CD8-positive, alpha-beta memory T cell (primary cell): ENCODE data around the gene ARHGEF25. TPM values are rescaled to one million over a fixed set of nuclear protein-coding genes. Genes with fewer than 3 reads are reported as not detected.
"Not testable (repeated sequence)": the region's sequence is repeated elsewhere in the genome, so short reads cannot be mapped to it uniquely, and the experiment has no call there.

ENCODE experiments used
- CTCF ChIA-PET: fragments of 350-600 bp; sonication (Branson Sonifier 250); formaldehyde crosslinking; loops from one replicate; lab custom pipeline; 2021; ENCODE audit warnings: antibody characterized with exemption; lab: Charles Lee
- POLR2A ChIA-PET: fragments of 350-600 bp; sonication (Branson Sonifier 250); formaldehyde crosslinking; loops from one replicate; lab custom pipeline; 2021; ENCODE audit warnings: antibody characterized with exemption; lab: Charles Lee
- DNase-seq, 5 donors: peaks; one replicate each; pipeline versions ENCODE4 v3.0.0 to v3.0.0-alpha.2; 2020 to 2022; ENCODE audit warnings: mixed read lengths in 1 of 5
- H3K27ac ChIP-seq: one replicate; pipeline ENCODE4 v1.7.0; 2013; ENCODE audit warnings: low read depth, mild to moderate bottlenecking, low read length, moderate library complexity
- H3K27me3 ChIP-seq: 2 replicates; pipeline ENCODE4 v1.7.0; 2013; ENCODE audit warnings: low read length, mild to moderate bottlenecking; ENCODE audit not compliant: insufficient read depth, poor library complexity, severe bottlenecking
- H3K36me3 ChIP-seq: 2 replicates; pipeline ENCODE4 v1.7.0; 2013; ENCODE audit warnings: mild to moderate bottlenecking, low read length, moderate library complexity; ENCODE audit not compliant: insufficient read depth
- H3K4me1 ChIP-seq: 2 replicates; pipeline ENCODE4 v1.7.0; 2013; ENCODE audit warnings: mild to moderate bottlenecking, low read length, moderate library complexity; ENCODE audit not compliant: insufficient read depth
- H3K4me3 ChIP-seq: 2 replicates; pipeline ENCODE4 v1.7.0; 2013; ENCODE audit warnings: mild to moderate bottlenecking, low read length
- H3K9me3 ChIP-seq: 2 replicates; pipeline ENCODE4 v1.7.0; 2013; ENCODE audit warnings: mild to moderate bottlenecking, low read length
- H3K27ac Mint-ChIP-seq, 8 donors: one replicate each; pipeline ENCODE4 v1.8.0; 2020 to 2021; ENCODE audit warnings: mixed read lengths in 8 of 8, mild to moderate bottlenecking in 6 of 8, inconsistent platforms in 3 of 8, moderate library complexity in 3 of 8
- H3K27me3 Mint-ChIP-seq, 2 donors: one replicate each; pipeline ENCODE4 v1.8.0; 2020 to 2021; ENCODE audit warnings: mixed read lengths in 2 of 2, mild to moderate bottlenecking in 1 of 2, moderate library complexity in 1 of 2
- H3K36me3 Mint-ChIP-seq, 3 donors: one replicate each; pipeline ENCODE4 v1.8.0; 2020 to 2021; ENCODE audit warnings: mixed read lengths in 3 of 3, inconsistent platforms in 1 of 3, mild to moderate bottlenecking in 1 of 3
- H3K4me1 Mint-ChIP-seq, 3 donors: one replicate each; pipeline ENCODE4 v1.8.0; 2020 to 2021; ENCODE audit warnings: mixed read lengths in 3 of 3, inconsistent platforms in 1 of 3, mild to moderate bottlenecking in 1 of 3
- H3K4me3 Mint-ChIP-seq, 7 donors: one replicate each; pipeline ENCODE4 v1.8.0; 2020 to 2021; ENCODE audit warnings: mixed read lengths in 7 of 7, mild to moderate bottlenecking in 6 of 7, moderate library complexity in 4 of 7, inconsistent platforms in 2 of 7
- H3K9me3 Mint-ChIP-seq, 5 donors: one replicate each; pipeline ENCODE4 v1.8.0; 2020 to 2022; ENCODE audit warnings: mixed read lengths in 5 of 5, mild to moderate bottlenecking in 3 of 5, moderate library complexity in 2 of 5, inconsistent platforms in 1 of 5
- polyA plus RNA-seq: library from polyadenylated mRNA; unstranded; fragments of 300-500 nt; fragmentation: Illumina TruSeq; gene quantifications from one replicate; pipeline ENCODE4 v1.2.3, GENCODE V29; 2021
- total RNA-seq, 2 experiments: library from RNA; stranded (reverse); gene quantifications; one replicate each; pipeline ENCODE4 v1.2.3, GENCODE V29; 2021

Gene ARHGEF25
- total and polyA plus RNA-seq, 3 experiments from 2014 or later, result 1.4 to 1.9 TPM; not detected in 1

GRCh38 chr12:57615637-57616036 lies 4.4 kb downstream of the ARHGEF25 start:
- peaks cover 23% of the 10 kb centered on the region for H3K27me3 ChIP-seq
- no peak overlapping the region for H3K27ac ChIP-seq
- ChIA-PET CTCF (interaction anchor here (1.4 to 2.5 kb wide), 2 partner anchors 22 to 32 kb away, joined by 3 to 8 read pairs; no protein-coding TSS in a partner anchor), POLR2A (no interaction called here)
- peaks cover 19% of the 10 kb centered on the region for H3K4me1 ChIP-seq
- Mint-ChIP-seq H3K36me3 (no peaks in the 10 kb centered on the region), H3K4me3 (no peak overlapping the region), H3K9me3 (no peaks in the 10 kb centered on the region), H3K27me3 (peaks cover 39 to 60% of the 10 kb centered on the region in 2 donors), H3K4me1 (peaks cover 11 to 26% (median 17%) of the 10 kb centered on the region in 3 donors), H3K27ac (no peak overlapping the region)
- no peak for DNase-seq
- no peak overlapping the region for H3K4me3 ChIP-seq
- H3K36me3 ChIP-seq, result no peaks in the 10 kb centered on the region
- H3K9me3 ChIP-seq, result no peaks in the 10 kb centered on the region

GRCh38 chr12:57616383-57617101 lies 5.3 kb downstream of the ARHGEF25 start:
- H3K4me1 Mint-ChIP-seq, result peaks cover 18 to 31% (median 23%) of the 10 kb centered on the region in 3 donors
- H3K9me3 Mint-ChIP-seq, result no peaks in the 10 kb centered on the region
- Histone ChIP-seq H3K9me3 (no peaks in the 10 kb centered on the region), H3K4me3 (no peak overlapping the region), H3K27ac (no peak overlapping the region), H3K36me3 (no peaks in the 10 kb centered on the region), H3K27me3 (peaks cover 32% of the 10 kb centered on the region), H3K4me1 (peaks cover 23% of the 10 kb centered on the region)
- DNase-seq, result no peak
- peaks cover 46 to 69% of the 10 kb centered on the region in 2 donors for H3K27me3 Mint-ChIP-seq
- no peak overlapping the region for H3K4me3 Mint-ChIP-seq
- POLR2A ChIA-PET, result no interaction called here
- CTCF ChIA-PET, result interaction anchor here (2.5 kb wide), 1 partner anchor 33 kb away, joined by 8 read pairs; no protein-coding TSS in a partner anchor
- H3K27ac Mint-ChIP-seq, result no peak overlapping the region
- no peaks in the 10 kb centered on the region for H3K36me3 Mint-ChIP-seq

- H3K9me3 ChIP-seq, result no peaks in the 10 kb centered on the region
- ChIA-PET POLR2A (no interaction called here), CTCF (interaction anchor here (5.7 kb wide), 1 partner anchor 35 kb away, joined by 85 read pairs; no protein-coding TSS in a partner anchor)
- H3K9me3 Mint-ChIP-seq, result no peaks in the 10 kb centered on the region
- H3K27me3 Mint-ChIP-seq, result peaks cover 59 to 72% of the 10 kb centered on the region in 2 donors
- peaks cover 30% of the 10 kb centered on the region for H3K4me1 ChIP-seq
- no peak overlapping the region for H3K4me3 ChIP-seq
- H3K27ac ChIP-seq, result no peak overlapping the region
- peaks cover 41% of the 10 kb centered on the region for H3K27me3 ChIP-seq
- H3K4me1 Mint-ChIP-seq, result peaks cover 28 to 34% (median 32%) of the 10 kb centered on the region in 3 donors
- peaks cover 0 to 4% (median 0%) of the 10 kb centered on the region in 3 donors for H3K36me3 Mint-ChIP-seq
- no peak overlapping the region for H3K4me3 Mint-ChIP-seq
- H3K36me3 ChIP-seq, result no peaks in the 10 kb centered on the region
- no peak for DNase-seq
- peak overlapping the region in 1 of 8 donors; percentile 31 for H3K27ac Mint-ChIP-seq
These were observed 6.7 kb downstream of the ARHGEF25 start for GRCh38 chr12:57617942-57618341.

- H3K9me3 ChIP-seq, H3K27ac Mint-ChIP-seq, H3K36me3 Mint-ChIP-seq, DNase-seq, POLR2A ChIA-PET, H3K27ac ChIP-seq, H3K4me3 ChIP-seq, H3K36me3 ChIP-seq, H3K4me3 Mint-ChIP-seq, H3K9me3 Mint-ChIP-seq: not testable (repeated sequence)
- Mint-ChIP-seq H3K27me3 (peaks cover 64 to 72% of the 10 kb centered on the region in 2 donors), H3K4me1 (peaks cover 28 to 34% (median 32%) of the 10 kb centered on the region in 3 donors)
- peaks cover 46% of the 10 kb centered on the region for H3K27me3 ChIP-seq
- H3K4me1 ChIP-seq, result peaks cover 30% of the 10 kb centered on the region
- CTCF ChIA-PET, result interaction anchor here (1.2 to 5.7 kb wide), 3 partner anchors 15 to 156 kb away, joined by 4 to 85 read pairs (median 5); partner anchors contain the start of gene B4GALNT1
These were observed 7.2 kb downstream of the ARHGEF25 start for GRCh38 chr12:57618431-57618830.

- H3K27ac Mint-ChIP-seq, result no peak overlapping the region
- POLR2A ChIA-PET, result no interaction called here
- CTCF ChIA-PET, result interaction anchor here (1.0 to 5.7 kb wide), 7 partner anchors 14 to 163 kb away, joined by 3 to 85 read pairs (median 10); partner anchors contain the start of gene B4GALNT1
- Histone ChIP-seq H3K27me3 (peaks cover 52% of the 10 kb centered on the region), H3K9me3 (no peaks in the 10 kb centered on the region), H3K36me3 (no peaks in the 10 kb centered on the region), H3K4me1 (peaks cover 30% of the 10 kb centered on the region), H3K4me3 (no peak overlapping the region), H3K27ac (no peak overlapping the region)
- H3K4me1 Mint-ChIP-seq, result peaks cover 28 to 34% (median 32%) of the 10 kb centered on the region in 3 donors
- H3K4me3 Mint-ChIP-seq, result peak overlapping the region in 4 of 7 donors; percentile 35 to 75 (median 60)
- peaks cover 69 to 78% of the 10 kb centered on the region in 2 donors for H3K27me3 Mint-ChIP-seq
- peaks cover 0 to 4% (median 0%) of the 10 kb centered on the region in 3 donors for H3K36me3 Mint-ChIP-seq
- no peak for DNase-seq
- no peaks in the 10 kb centered on the region for H3K9me3 Mint-ChIP-seq
These were observed 7.8 kb downstream of the ARHGEF25 start for GRCh38 chr12:57618966-57619433.

GRCh38 chr12:57619434-57620244 lies 8.4 kb downstream of the ARHGEF25 start:
- Histone ChIP-seq H3K27ac (no peak overlapping the region), H3K27me3 (peaks cover 58% of the 10 kb centered on the region), H3K36me3 (no peaks in the 10 kb centered on the region), H3K9me3 (no peaks in the 10 kb centered on the region), H3K4me1 (peaks cover 30% of the 10 kb centered on the region), H3K4me3 (no peak overlapping the region)
- ChIA-PET CTCF (interaction anchor here (1.0 to 5.7 kb wide), 11 partner anchors 13 to 164 kb away, joined by 3 to 85 read pairs (median 10); partner anchors contain the start of gene B4GALNT1), POLR2A (interaction anchor here (1.8 kb wide), 1 partner anchor 161 kb away, joined by 4 read pairs; the partner anchor contains the start of gene GLI1)
- H3K4me1 Mint-ChIP-seq, result peaks cover 28 to 34% (median 32%) of the 10 kb centered on the region in 3 donors
- peaks cover 76 to 80% of the 10 kb centered on the region in 2 donors for H3K27me3 Mint-ChIP-seq
- H3K4me3 Mint-ChIP-seq, result peak overlapping the region in 5 of 7 donors; percentile 20 to 75 (median 54)
- no peak overlapping the region for H3K27ac Mint-ChIP-seq
- H3K9me3 Mint-ChIP-seq, result no peaks in the 10 kb centered on the region
- peaks cover 0 to 4% (median 0%) of the 10 kb centered on the region in 3 donors for H3K36me3 Mint-ChIP-seq
- DNase-seq, result no peak

- peak overlapping the region; percentile 49 to 91 (median 84) for H3K4me3 Mint-ChIP-seq
- POLR2A ChIA-PET, result interaction anchor here (1.8 kb wide), 1 partner anchor 161 kb away, joined by 4 read pairs; the partner anchor contains the start of gene GLI1
- H3K27me3 Mint-ChIP-seq, result peaks cover 77 to 86% of the 10 kb centered on the region in 2 donors
- H3K27ac ChIP-seq, result no peak overlapping the region
- H3K4me1 Mint-ChIP-seq, result peaks cover 28 to 34% (median 32%) of the 10 kb centered on the region in 3 donors
- H3K36me3 ChIP-seq, result no peaks in the 10 kb centered on the region
- H3K9me3 ChIP-seq, result no peaks in the 10 kb centered on the region
- peak overlapping the region; percentile 59 for H3K4me3 ChIP-seq
- CTCF ChIA-PET, result interaction anchor here (0.6 to 5.7 kb wide), 19 partner anchors 9 to 165 kb away, joined by 3 to 85 read pairs (median 4); partner anchors contain the start of genes ARHGEF25, B4GALNT1, INHBE and MARS1
- H3K9me3 Mint-ChIP-seq, result no peaks in the 10 kb centered on the region
- DNase-seq, result no peak
- H3K36me3 Mint-ChIP-seq, result peaks cover 0 to 4% (median 0%) of the 10 kb centered on the region in 3 donors
- peaks cover 30% of the 10 kb centered on the region for H3K4me1 ChIP-seq
- peak overlapping the region in 1 of 8 donors; percentile 53 for H3K27ac Mint-ChIP-seq
- peaks cover 65% of the 10 kb centered on the region for H3K27me3 ChIP-seq
These were observed 9.2 kb downstream of the ARHGEF25 start for GRCh38 chr12:57620245-57620935.
